ENCODE data around the gene TBX10. TPM values are rescaled to one million over a fixed set of nuclear protein-coding genes. Genes with fewer than 3 reads are reported as not detected.
"Not testable (repeated sequence)": the region's sequence is repeated elsewhere in the genome, so short reads cannot be mapped to it uniquely, and the experiment has no call there.

The TBX10 gene
- total RNA-seq, 1 donor from 2014 or later: not detected

GRCh38 chr11:67640021-67640757 lies 626 bp upstream of the TBX10 start:
- Histone ChIP-seq H3K36me3 (ENCODE audit: insufficient read depth, low read length) (no peaks in the 10 kb centered on the region), H3K9me3 (ENCODE audit: insufficient read depth, low read depth, low read length) (no peaks in the 10 kb centered on the region), H3K4me2 (ENCODE audit: low read length) (no peak overlapping the region), H2AFZ (ENCODE audit: low read depth, low read length) (no peak overlapping the region), H3K4me3 (ENCODE audit: insufficient read depth, low read depth, low read length) (no peak overlapping the region), H3K4me1 (ENCODE audit: insufficient read depth, low read length) (no peaks in the 10 kb centered on the region), H3K27ac (ENCODE audit: low read depth, low read length) (no peak overlapping the region), H3K9ac (ENCODE audit: low read length) (no peak overlapping the region), H3K27me3 (ENCODE audit: insufficient read depth, low read length) (peaks cover 2% of the 10 kb centered on the region), H3K79me2 (ENCODE audit: insufficient read depth, low read length) (no peaks in the 10 kb centered on the region), H4K20me1 (ENCODE audit: insufficient read depth, low read length) (no peaks in the 10 kb centered on the region)
- no peak for FAIRE-seq
- DNase-seq (ENCODE audit: low read depth): no peak
- Mint-ChIP-seq H3K9me3 (ENCODE audit: unreplicated experiment) (peaks cover 8% of the 10 kb centered on the region), H3K4me3 (ENCODE audit: unreplicated experiment) (no peak overlapping the region), H3K27me3 (ENCODE audit: low read depth, unreplicated experiment) (peaks cover 23% of the 10 kb centered on the region), H3K27ac (ENCODE audit: unreplicated experiment) (no peak overlapping the region), H3K4me1 (ENCODE audit: low read depth, unreplicated experiment) (no peaks in the 10 kb centered on the region), H3K36me3 (ENCODE audit: low read depth, unreplicated experiment) (no peaks in the 10 kb centered on the region)
- TF ChIP-seq EZH2 (IDR thresholded peaks at IDR 0.05; ENCODE audit: insufficient read depth, low read length): no peak
- TF ChIP-seq, protein P1, sequence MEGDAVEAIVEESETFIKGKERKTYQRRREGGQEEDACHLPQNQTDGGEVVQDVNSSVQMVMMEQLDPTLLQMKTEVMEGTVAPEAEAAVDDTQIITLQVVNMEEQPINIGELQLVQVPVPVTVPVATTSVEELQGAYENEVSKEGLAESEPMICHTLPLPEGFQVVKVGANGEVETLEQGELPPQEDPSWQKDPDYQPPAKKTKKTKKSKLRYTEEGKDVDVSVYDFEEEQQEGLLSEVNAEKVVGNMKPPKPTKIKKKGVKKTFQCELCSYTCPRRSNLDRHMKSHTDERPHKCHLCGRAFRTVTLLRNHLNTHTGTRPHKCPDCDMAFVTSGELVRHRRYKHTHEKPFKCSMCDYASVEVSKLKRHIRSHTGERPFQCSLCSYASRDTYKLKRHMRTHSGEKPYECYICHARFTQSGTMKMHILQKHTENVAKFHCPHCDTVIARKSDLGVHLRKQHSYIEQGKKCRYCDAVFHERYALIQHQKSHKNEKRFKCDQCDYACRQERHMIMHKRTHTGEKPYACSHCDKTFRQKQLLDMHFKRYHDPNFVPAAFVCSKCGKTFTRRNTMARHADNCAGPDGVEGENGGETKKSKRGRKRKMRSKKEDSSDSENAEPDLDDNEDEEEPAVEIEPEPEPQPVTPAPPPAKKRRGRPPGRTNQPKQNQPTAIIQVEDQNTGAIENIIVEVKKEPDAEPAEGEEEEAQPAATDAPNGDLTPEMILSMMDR (IDR thresholded peaks at IDR 0.05; ENCODE audit: insufficient read depth, low read depth, low read length): peak; percentile 37

DNA sequence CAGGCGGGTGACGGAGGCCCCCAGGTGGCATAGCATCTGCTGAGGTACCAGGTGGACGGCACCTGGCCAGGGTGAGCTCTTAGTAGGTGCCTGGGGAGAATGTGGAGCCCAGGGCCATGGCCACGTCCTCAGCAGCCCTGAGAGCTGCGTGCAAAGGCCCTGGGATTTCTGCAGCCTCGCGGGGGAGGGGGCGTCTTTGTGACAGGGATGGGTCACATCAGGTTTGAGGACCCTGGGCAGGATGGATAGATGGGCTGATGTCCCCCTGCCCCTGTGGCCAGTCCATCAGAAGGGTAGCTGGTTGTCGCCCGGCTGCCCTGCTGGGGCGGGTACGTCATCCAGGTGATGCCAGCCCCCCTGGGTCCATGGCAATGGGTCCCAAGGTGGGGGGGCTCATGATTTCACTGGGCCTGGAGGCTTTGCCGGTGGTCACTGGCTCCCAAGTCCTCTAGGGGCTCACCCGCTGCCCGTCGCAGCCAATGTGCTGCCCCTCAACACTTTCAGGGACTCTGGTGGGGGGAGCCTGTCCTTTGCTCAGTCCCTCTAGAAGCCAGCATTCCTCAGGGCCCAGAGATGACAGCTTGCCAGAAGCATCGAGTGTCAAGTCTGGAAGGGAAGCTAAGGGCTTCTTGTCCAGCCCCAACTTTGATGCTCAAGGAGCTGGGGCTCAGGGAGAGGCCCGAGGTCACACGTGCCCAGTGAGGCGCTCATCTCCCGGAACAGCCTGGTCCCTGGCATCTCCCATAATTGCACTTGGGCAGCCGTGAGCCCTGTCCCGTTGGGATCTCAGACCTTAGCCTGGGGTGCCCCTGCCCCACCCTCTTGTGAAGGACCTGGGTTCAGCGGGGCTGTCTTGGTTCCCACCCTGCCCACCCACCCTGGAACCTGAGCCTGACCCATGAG lies 777 bp downstream of the TBX10 start:
- H3K9me3 ChIP-seq (ENCODE audit: insufficient read depth, low read depth, low read length): no peaks in the 10 kb centered on the region
- peaks cover 6% of the 10 kb centered on the region for H3K9me3 Mint-ChIP-seq (ENCODE audit: unreplicated experiment)

GRCh38 chr11:67637441-67637840 lies 2.1 kb downstream of the TBX10 start:
- DNase-seq (ENCODE audit: low read depth); H2AFZ ChIP-seq (ENCODE audit: low read depth, low read length); H3K4me3 Mint-ChIP-seq (ENCODE audit: unreplicated experiment); H3K27me3 ChIP-seq (ENCODE audit: insufficient read depth, low read length); H3K27ac ChIP-seq (ENCODE audit: low read depth, low read length); H3K36me3 Mint-ChIP-seq (ENCODE audit: low read depth, unreplicated experiment); H3K36me3 ChIP-seq (ENCODE audit: insufficient read depth, low read length); H3K4me2 ChIP-seq (ENCODE audit: low read length); H3K9me3 Mint-ChIP-seq (ENCODE audit: unreplicated experiment); H3K4me1 Mint-ChIP-seq (ENCODE audit: low read depth, unreplicated experiment); H3K27ac Mint-ChIP-seq (ENCODE audit: unreplicated experiment); H3K4me3 ChIP-seq (ENCODE audit: insufficient read depth, low read depth, low read length); H3K9me3 ChIP-seq (ENCODE audit: insufficient read depth, low read depth, low read length); H3K4me1 ChIP-seq (ENCODE audit: insufficient read depth, low read length); H4K20me1 ChIP-seq (ENCODE audit: insufficient read depth, low read length); H3K9ac ChIP-seq (ENCODE audit: low read length); FAIRE-seq; H3K79me2 ChIP-seq (ENCODE audit: insufficient read depth, low read length): not testable (repeated sequence)
- peaks cover 25% of the 10 kb centered on the region for H3K27me3 Mint-ChIP-seq (ENCODE audit: low read depth, unreplicated experiment)

More for the DNA sequence above, 777 bp downstream of the TBX10 start:
- Histone ChIP-seq H3K79me2 (ENCODE audit: insufficient read depth, low read length) (no peaks in the 10 kb centered on the region), H3K9ac (ENCODE audit: low read length) (no peak overlapping the region), H3K4me2 (ENCODE audit: low read length) (no peak overlapping the region), H3K36me3 (ENCODE audit: insufficient read depth, low read length) (no peaks in the 10 kb centered on the region), H3K27ac (ENCODE audit: low read depth, low read length) (no peak overlapping the region), H3K4me3 (ENCODE audit: insufficient read depth, low read depth, low read length) (no peak overlapping the region), H3K4me1 (ENCODE audit: insufficient read depth, low read length) (no peaks in the 10 kb centered on the region), H3K27me3 (ENCODE audit: insufficient read depth, low read length) (peaks cover 2% of the 10 kb centered on the region), H2AFZ (ENCODE audit: low read depth, low read length) (no peak overlapping the region), H4K20me1 (ENCODE audit: insufficient read depth, low read length) (no peaks in the 10 kb centered on the region)
- Mint-ChIP-seq H3K4me1 (ENCODE audit: low read depth, unreplicated experiment) (no peaks in the 10 kb centered on the region), H3K27me3 (ENCODE audit: low read depth, unreplicated experiment) (peaks cover 23% of the 10 kb centered on the region), H3K27ac (ENCODE audit: unreplicated experiment) (no peak overlapping the region), H3K4me3 (ENCODE audit: unreplicated experiment) (no peak overlapping the region), H3K36me3 (ENCODE audit: low read depth, unreplicated experiment) (no peaks in the 10 kb centered on the region)
- FAIRE-seq (no peak), DNase-seq (ENCODE audit: low read depth) (no peak)
- TF ChIP-seq, protein P1 (IDR thresholded peaks at IDR 0.05; ENCODE audit: insufficient read depth, low read depth, low read length): no peak
- TF ChIP-seq EZH2 (IDR thresholded peaks at IDR 0.05; ENCODE audit: insufficient read depth, low read length): no peak
